H1 (cell line): ENCODE results near the gene MBP. TPM values are rescaled to one million over a fixed set of nuclear protein-coding genes. Genes with fewer than 3 reads are reported as not detected.

ENCODE experiments used
- CTCF ChIA-PET: fragments of 300-600 bp; sonication (Branson Sonifier 250); formaldehyde crosslinking; loops from one replicate; lab custom pipeline; 2021; ENCODE audit not compliant: partially characterized antibody; lab: Charles Lee
- POLR2A ChIA-PET: fragments of 300-600 bp; sonication (Branson Sonifier 250); formaldehyde crosslinking; loops from one replicate; lab custom pipeline; 2021; ENCODE audit warnings: inconsistent platforms; ENCODE audit not compliant: partially characterized antibody; lab: Charles Lee
- DNase-seq, 2 experiments: peaks; one replicate each; pipeline versions ENCODE4 v3.0.0 to v3.0.0-alpha.2; 2010 to 2022; ENCODE audit warnings: low spot score in 2 of 2, low read depth in 1 of 2, mixed read lengths in 1 of 2
- FAIRE-seq: peaks from 2 replicates; lab custom pipeline; 2011; peaks lifted over from hg19 to GRCh38; lab: Jason Lieb, UNC
- H2AFZ ChIP-seq: 2 replicates; pipeline ENCODE4 v1.8.1; 2012; ENCODE audit warnings: low read length, inconsistent platforms
- H2AK5ac ChIP-seq: 2 replicates; pipeline ENCODE4 v1.6.1; 2013; ENCODE audit warnings: low read depth, low read length
- H2BK120ac ChIP-seq: replicated peaks from 2 replicates; pipeline ENCODE3; 2013; ENCODE audit warnings: low read depth, low read length, inconsistent platforms
- H2BK12ac ChIP-seq: 2 replicates; pipeline ENCODE4 v1.6.1; 2013; ENCODE audit warnings: low read depth, low read length
- H2BK15ac ChIP-seq: 2 replicates; pipeline ENCODE4 v1.6.1; 2013; ENCODE audit warnings: low read length
- H2BK20ac ChIP-seq: 2 replicates; pipeline ENCODE4 v1.6.1; 2013; ENCODE audit warnings: low read length
- H2BK5ac ChIP-seq: 2 replicates; pipeline ENCODE4 v1.6.1; 2013; ENCODE audit warnings: low read depth, low read length
- H3K14ac ChIP-seq: 2 replicates; pipeline ENCODE4 v1.6.1; 2013; ENCODE audit warnings: inconsistent platforms; ENCODE audit not compliant: insufficient read length
- H3K18ac ChIP-seq: 2 replicates; pipeline ENCODE4 v1.6.1; 2013; ENCODE audit warnings: low read length; ENCODE audit errors: extremely low read depth
- H3K23ac ChIP-seq: 2 replicates; pipeline ENCODE4 v1.6.1; 2013; ENCODE audit warnings: inconsistent platforms; ENCODE audit not compliant: insufficient read length
- H3K23me2 ChIP-seq: 2 replicates; pipeline ENCODE4 v1.6.1; 2013; ENCODE audit warnings: low read depth, low read length
- H3K27ac ChIP-seq: 2 replicates; pipeline ENCODE4 v1.6.1; 2011; ENCODE audit warnings: low read depth, low read length, inconsistent platforms
- H3K27me3 ChIP-seq, 4 experiments: replicated peaks in 1 of 4; 1 replicate in 1 of 4; 2 replicates in 3 of 4; pipeline versions ENCODE4 v1.6.1 to v1.8.1; 2011 to 2013; ENCODE audit warnings: low read length in 3 of 4, mild to moderate bottlenecking in 3 of 4, inconsistent platforms in 2 of 4, mixed read lengths in 2 of 4, moderate library complexity in 1 of 4; ENCODE audit not compliant: control insufficient read depth in 3 of 4, insufficient read depth in 3 of 4; ENCODE audit errors: extremely low read depth in 1 of 4
- H3K36me3 ChIP-seq, 4 experiments: 2 replicates each; pipeline versions ENCODE4 v1.6.1 to v1.8.1; 2011 to 2013; ENCODE audit warnings: mild to moderate bottlenecking in 4 of 4, low read length in 3 of 4, moderate library complexity in 2 of 4, control low read depth in 1 of 4, inconsistent platforms in 1 of 4; ENCODE audit not compliant: insufficient read depth in 4 of 4, control insufficient read depth in 2 of 4
- H3K4ac ChIP-seq: replicated peaks from 2 replicates; pipeline ENCODE3; 2013; ENCODE audit warnings: low read length, low read depth, mixed read lengths, inconsistent platforms; ENCODE audit not compliant: insufficient read length
- H3K4me1 ChIP-seq, 4 experiments: replicated peaks in 1 of 4; 1 replicate in 1 of 4; 2 replicates in 3 of 4; pipeline versions ENCODE4 v1.6.1 to v1.8.1; 2011 to 2013; ENCODE audit warnings: low read length in 3 of 4, inconsistent platforms in 2 of 4, mixed read lengths in 1 of 4; ENCODE audit not compliant: insufficient read depth in 4 of 4, control insufficient read depth in 3 of 4
- H3K4me2 ChIP-seq, 2 experiments: 2 replicates each; pipeline versions ENCODE4 v1.6.1 to v1.8.1; 2011 to 2013; ENCODE audit warnings: low read depth in 2 of 2, low read length in 2 of 2, control low read depth in 1 of 2, inconsistent platforms in 1 of 2, mild to moderate bottlenecking in 1 of 2; ENCODE audit not compliant: insufficient read depth in 1 of 2
- H3K4me3 ChIP-seq, 4 experiments: fragments of 200-600, 300-600 bp in 1 of 4; sonication (generic), shearing (Covaris generic), sonication (Bioruptor Twin) in 1 of 4; 2 replicates each; pipeline versions ENCODE4 v1.5.1 to v1.8.1; 2011 to 2016; ENCODE audit warnings: low read length in 4 of 4, low read depth in 3 of 4, control low read depth in 2 of 4, inconsistent platforms in 2 of 4, mild to moderate bottlenecking in 2 of 4, mixed read lengths in 1 of 4, moderate library complexity in 1 of 4; ENCODE audit not compliant: insufficient read depth in 2 of 4; ENCODE audit errors: extremely low read depth in 1 of 4
- H3K56ac ChIP-seq: replicated peaks from 2 replicates; pipeline ENCODE3; 2013; ENCODE audit warnings: low read depth, mild to moderate bottlenecking, mixed read lengths, low read length, inconsistent platforms; ENCODE audit not compliant: insufficient read length
- H3K79me1 ChIP-seq: 2 replicates; pipeline ENCODE4 v1.6.1; 2013; ENCODE audit warnings: low read depth, low read length, control low read depth
- H3K79me2 ChIP-seq, 2 experiments: 2 replicates each; pipeline versions ENCODE4 v1.6.1 to v1.8.1; 2012 to 2013; ENCODE audit warnings: low read length in 2 of 2, mild to moderate bottlenecking in 2 of 2, inconsistent platforms in 1 of 2; ENCODE audit not compliant: insufficient read depth in 2 of 2, control insufficient read depth in 1 of 2
- H3K9ac ChIP-seq, 4 experiments: replicated peaks in 1 of 4; 1 replicate in 1 of 4; 2 replicates in 3 of 4; pipeline versions ENCODE4 v1.6.1 to v1.8.1; 2011 to 2013; ENCODE audit warnings: low read depth in 3 of 4, low read length in 3 of 4, control low read depth in 2 of 4, mild to moderate bottlenecking in 2 of 4, moderate library complexity in 2 of 4, inconsistent platforms in 1 of 4; ENCODE audit errors: extremely low read depth in 1 of 4
- H3K9me3 ChIP-seq, 2 experiments: 2 replicates each; pipeline versions ENCODE4 v1.6.1 to v1.8.1; 2012 to 2013; ENCODE audit warnings: mild to moderate bottlenecking in 2 of 2, moderate library complexity in 2 of 2, control low read depth in 1 of 2, inconsistent platforms in 1 of 2, low read depth in 1 of 2, low read length in 1 of 2, mixed read lengths in 1 of 2; ENCODE audit not compliant: insufficient read depth in 2 of 2
- H4K20me1 ChIP-seq, 2 experiments: replicated peaks in 1 of 2; 2 replicates each; pipeline versions ENCODE3 to v1.8.1; 2011 to 2013; ENCODE audit warnings: inconsistent platforms in 2 of 2, low read length in 2 of 2, mild to moderate bottlenecking in 1 of 2; ENCODE audit not compliant: insufficient read depth in 2 of 2, control insufficient read depth in 1 of 2
- H4K5ac ChIP-seq: 2 replicates; pipeline ENCODE4 v1.6.1; 2013; ENCODE audit warnings: low read length, low read depth, mixed read lengths, inconsistent platforms; ENCODE audit not compliant: insufficient read length
- H4K8ac ChIP-seq: 2 replicates; pipeline ENCODE4 v1.8.0; 2013; ENCODE audit warnings: mild to moderate bottlenecking, moderate library complexity, low read length, inconsistent platforms; ENCODE audit not compliant: insufficient read depth; ENCODE audit errors: extremely low read depth
- H4K91ac ChIP-seq: replicated peaks from 2 replicates; pipeline ENCODE3; 2013; ENCODE audit warnings: low read length, mixed read lengths, inconsistent platforms; ENCODE audit not compliant: insufficient read length
- ATF2 ChIP-seq: IDR thresholded peaks from 2 replicates; pipeline ENCODE4 v1.6.1; 2012; ENCODE audit warnings: low read length, inconsistent platforms
- CTCF ChIP-seq, 3 experiments: IDR thresholded peaks; 1 replicate in 2 of 3; 2 replicates in 1 of 3; pipeline versions ENCODE4 v1.5.1 to v1.6.1; 2011; ENCODE audit warnings: low read length in 3 of 3, mild to moderate bottlenecking in 3 of 3, inconsistent platforms in 2 of 3, low read depth in 1 of 3, moderate library complexity in 1 of 3; ENCODE audit not compliant: insufficient read depth in 1 of 3; ENCODE audit errors: control extremely low read depth in 1 of 3
- GTF2F1 ChIP-seq: IDR thresholded peaks from 2 replicates; pipeline ENCODE4 v1.6.1; 2012; ENCODE audit warnings: low read depth, low read length, improper control_type of control experiment, borderline replicate concordance
- HDAC6 ChIP-seq: IDR thresholded peaks from one replicate; pipeline ENCODE4 v1.7.1; 2012; ENCODE audit warnings: low read depth, mild to moderate bottlenecking, inconsistent platforms, low read length, moderate library complexity
- NANOG ChIP-seq: IDR thresholded peaks from 2 replicates; pipeline ENCODE4 v1.6.1; 2011; ENCODE audit warnings: low read length, low read depth, mild to moderate bottlenecking, inconsistent platforms; ENCODE audit not compliant: insufficient read depth, poor library complexity, severe bottlenecking
- PHF8 ChIP-seq: fragments of 200-600 bp; sonication (generic); conservative IDR thresholded peaks from 2 replicates; pipeline ENCODE4 v1.7.1; 2012; ENCODE audit warnings: low read depth, mild to moderate bottlenecking, inconsistent platforms, low read length, moderate library complexity
- POLR2A ChIP-seq, 2 experiments: IDR thresholded peaks; 1 replicate in 1 of 2; 2 replicates in 1 of 2; pipeline ENCODE4 v1.6.1; 2011; ENCODE audit warnings: low read depth in 2 of 2, low read length in 2 of 2, mild to moderate bottlenecking in 2 of 2; ENCODE audit errors: control extremely low read depth in 1 of 2
- WGBS, 2 experiments: shearing (Covaris generic) in 1 of 2; methylation state at CpG; one replicate each; pipeline versions ENCODE4 v1.1.6 to v1.1.7; 2013 to 2015; ENCODE audit warnings: low lambda C conversion rate in 2 of 2, mixed read lengths in 2 of 2, inconsistent platforms in 1 of 2, low coverage in 1 of 2, missing lambda C conversion rate in 1 of 2; ENCODE audit not compliant: insufficient replicate concordance in 2 of 2, insufficient coverage in 1 of 2, insufficient read length in 1 of 2; ENCODE audit errors: extremely low coverage in 1 of 2, missing lambda C conversion rate in 1 of 2; 5-methylcytosine and 5-hydroxymethylcytosine counted together
- polyA plus RNA-seq, 7 experiments: library from polyadenylated mRNA; depleted of rRNA in 3 of 7; stranded (reverse) in 5 of 7; unstranded in 2 of 7; fragments of >200 nt in 5 of 7; fragments of 200-250 nt in 2 of 7; gene quantifications; 1 replicate in 5 of 7; 2 replicates in 1 of 7; 4 replicates in 1 of 7; pipeline versions ENCODE4 v1.2.1 to v1.2.3, GENCODE V29; 2011 to 2013; ENCODE audit warnings: missing spikeins in 2 of 7, mixed read lengths in 2 of 7
- total RNA-seq: library from RNA; stranded (reverse); fragmentation: NEBNext Ultra II Directional; extraction: Animal tissue kit (Norgen Biotek cat#: 25700); gene quantifications from 2 replicates; pipeline ENCODE4 v1.2.1, GENCODE V29; 2021

The MBP gene
- total and polyA plus RNA-seq, 2 of the 8 experiments (the other 6 are each of a cell fraction or from before 2014, with no cell fraction given) = 7.7 to 19.2 TPM

GRCh38 chr18:77135339-77136075, 2.9 kb upstream of the MBP start:
- Histone ChIP-seq H2BK5ac (no peak overlapping the region), H4K20me1 (no peaks in the 10 kb centered on the region), H3K14ac (no peak overlapping the region), H3K4me2 (no peak overlapping the region), H3K4ac (no peak overlapping the region), H3K9me3 (no peaks in the 10 kb centered on the region), H3K27ac (no peak overlapping the region), H3K27me3 (peaks cover 4 to 34% (median 24%) of the 10 kb centered on the region in 4 experiments; a peak in 6 of 7 replicates), H2BK20ac (no peak overlapping the region), H3K56ac (no peak overlapping the region), H2BK15ac (no peak overlapping the region), H3K36me3 (no peaks in the 10 kb centered on the region), H2AFZ (no peak overlapping the region), H3K79me2 (no peaks in the 10 kb centered on the region), H4K8ac (no peak overlapping the region), H3K4me1 (peaks cover 0 to 12% (median 5%) of the 10 kb centered on the region in 4 experiments; a peak in 3 of 7 replicates), H2AK5ac (no peak overlapping the region), H3K4me3 (no peak overlapping the region), H3K79me1 (no peaks in the 10 kb centered on the region), H2BK12ac (no peak overlapping the region), H3K23me2 (peaks cover 19% of the 10 kb centered on the region; the same call in 1 of the 2 replicates), H4K91ac (no peak overlapping the region), H3K23ac (no peak overlapping the region), H3K18ac (no peak overlapping the region), H3K9ac (no peak overlapping the region), H2BK120ac (no peak overlapping the region), H4K5ac (no peak overlapping the region)
- 82% methylated on average over 16 of the region's 16 CpGs; no CpG with 5 or more reads in 1 of the 2 experiments for WGBS, 2 experiments
- CTCF ChIA-PET = interaction anchor here (1.2 to 1.6 kb wide), 3 partner anchors 8 to 516 kb away, joined by 3 to 4 read pairs (median 3); no protein-coding TSS in a partner anchor
- DNase-seq (no peak), FAIRE-seq (no peak)
- POLR2A ChIA-PET = no interaction called here
- TF ChIP-seq POLR2A (IDR thresholded peaks at IDR 0.05; ENCODE audit: control extremely low read depth in 1 of 2, low read depth in 2 of 2, low read length in 2 of 2) = no peak
- no peak for TF ChIP-seq PHF8
- TF ChIP-seq GTF2F1 = no peak
- no peak for TF ChIP-seq HDAC6
- no peak for TF ChIP-seq ATF2
- TF ChIP-seq NANOG = no peak
- TF ChIP-seq CTCF (IDR thresholded peaks at IDR 0.05; ENCODE audit: control extremely low read depth in 1 of 3, insufficient read depth in 1 of 3, low read depth in 1 of 3, low read length in 3 of 3) = no peak
